ENCODE measurements around the gene MGMT. TPM values are rescaled to one million over a fixed set of nuclear protein-coding genes. Genes with fewer than 3 reads are reported as not detected.

MGMT gene
- total RNA-seq, 6 experiments from 2014 or later, result 8.9 to 18.0 (median 10.0) TPM

DNA sequence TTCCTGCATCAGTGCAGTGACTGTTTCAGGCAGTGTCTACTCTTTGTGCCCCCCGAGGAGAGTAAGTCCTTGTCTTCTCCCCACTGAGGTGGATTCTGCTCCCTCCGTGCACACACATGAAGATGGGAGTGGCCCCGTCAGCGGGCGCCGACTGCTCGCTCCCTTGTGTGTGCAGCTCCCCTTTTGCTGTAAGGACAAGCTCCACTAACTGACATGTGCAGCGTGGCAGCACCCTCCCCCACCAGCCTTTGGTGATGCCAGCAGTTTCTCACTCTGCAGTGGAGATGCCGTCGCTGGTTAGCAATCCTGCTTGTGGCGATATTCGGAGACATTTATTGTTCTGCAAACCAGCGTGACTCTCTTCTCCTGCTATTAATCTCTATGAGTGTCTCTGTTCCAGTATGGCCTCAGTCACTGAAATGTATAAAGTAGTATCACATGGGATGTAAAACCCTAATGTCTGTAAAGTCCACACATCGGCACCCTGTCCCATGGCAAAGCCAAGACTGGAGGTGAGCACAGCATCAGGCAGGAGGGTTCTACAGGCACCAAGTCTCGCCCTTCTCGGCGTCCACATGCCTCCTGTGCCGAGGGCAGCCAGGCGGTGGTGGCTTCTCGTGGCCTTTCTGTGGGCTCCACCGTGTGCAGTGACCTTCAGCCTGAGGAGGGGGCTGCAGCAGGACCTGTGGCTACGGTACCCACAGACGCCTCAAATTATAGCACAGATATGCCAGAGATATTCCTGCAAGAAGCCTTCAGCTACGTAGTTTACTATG is 294.3 kb downstream of the MGMT start:
- no peaks in the 10 kb centered on the region for H3K4me1 Mint-ChIP-seq (ENCODE audit: low read depth)
- no peak for DNase-seq
- peaks cover 33% of the 10 kb centered on the region for H3K9me3 Mint-ChIP-seq
- H3K4me3 Mint-ChIP-seq, result no peak overlapping the region
- H3K27ac Mint-ChIP-seq, result no peak overlapping the region
- H3K36me3 Mint-ChIP-seq (ENCODE audit: low read depth), result peaks cover 23% of the 10 kb centered on the region
- no peaks in the 10 kb centered on the region for H3K27me3 Mint-ChIP-seq (ENCODE audit: insufficient read depth)
- TF ChIP-seq, protein P1, sequence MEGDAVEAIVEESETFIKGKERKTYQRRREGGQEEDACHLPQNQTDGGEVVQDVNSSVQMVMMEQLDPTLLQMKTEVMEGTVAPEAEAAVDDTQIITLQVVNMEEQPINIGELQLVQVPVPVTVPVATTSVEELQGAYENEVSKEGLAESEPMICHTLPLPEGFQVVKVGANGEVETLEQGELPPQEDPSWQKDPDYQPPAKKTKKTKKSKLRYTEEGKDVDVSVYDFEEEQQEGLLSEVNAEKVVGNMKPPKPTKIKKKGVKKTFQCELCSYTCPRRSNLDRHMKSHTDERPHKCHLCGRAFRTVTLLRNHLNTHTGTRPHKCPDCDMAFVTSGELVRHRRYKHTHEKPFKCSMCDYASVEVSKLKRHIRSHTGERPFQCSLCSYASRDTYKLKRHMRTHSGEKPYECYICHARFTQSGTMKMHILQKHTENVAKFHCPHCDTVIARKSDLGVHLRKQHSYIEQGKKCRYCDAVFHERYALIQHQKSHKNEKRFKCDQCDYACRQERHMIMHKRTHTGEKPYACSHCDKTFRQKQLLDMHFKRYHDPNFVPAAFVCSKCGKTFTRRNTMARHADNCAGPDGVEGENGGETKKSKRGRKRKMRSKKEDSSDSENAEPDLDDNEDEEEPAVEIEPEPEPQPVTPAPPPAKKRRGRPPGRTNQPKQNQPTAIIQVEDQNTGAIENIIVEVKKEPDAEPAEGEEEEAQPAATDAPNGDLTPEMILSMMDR (IDR thresholded peaks at IDR 0.05), result no peak

DNA sequence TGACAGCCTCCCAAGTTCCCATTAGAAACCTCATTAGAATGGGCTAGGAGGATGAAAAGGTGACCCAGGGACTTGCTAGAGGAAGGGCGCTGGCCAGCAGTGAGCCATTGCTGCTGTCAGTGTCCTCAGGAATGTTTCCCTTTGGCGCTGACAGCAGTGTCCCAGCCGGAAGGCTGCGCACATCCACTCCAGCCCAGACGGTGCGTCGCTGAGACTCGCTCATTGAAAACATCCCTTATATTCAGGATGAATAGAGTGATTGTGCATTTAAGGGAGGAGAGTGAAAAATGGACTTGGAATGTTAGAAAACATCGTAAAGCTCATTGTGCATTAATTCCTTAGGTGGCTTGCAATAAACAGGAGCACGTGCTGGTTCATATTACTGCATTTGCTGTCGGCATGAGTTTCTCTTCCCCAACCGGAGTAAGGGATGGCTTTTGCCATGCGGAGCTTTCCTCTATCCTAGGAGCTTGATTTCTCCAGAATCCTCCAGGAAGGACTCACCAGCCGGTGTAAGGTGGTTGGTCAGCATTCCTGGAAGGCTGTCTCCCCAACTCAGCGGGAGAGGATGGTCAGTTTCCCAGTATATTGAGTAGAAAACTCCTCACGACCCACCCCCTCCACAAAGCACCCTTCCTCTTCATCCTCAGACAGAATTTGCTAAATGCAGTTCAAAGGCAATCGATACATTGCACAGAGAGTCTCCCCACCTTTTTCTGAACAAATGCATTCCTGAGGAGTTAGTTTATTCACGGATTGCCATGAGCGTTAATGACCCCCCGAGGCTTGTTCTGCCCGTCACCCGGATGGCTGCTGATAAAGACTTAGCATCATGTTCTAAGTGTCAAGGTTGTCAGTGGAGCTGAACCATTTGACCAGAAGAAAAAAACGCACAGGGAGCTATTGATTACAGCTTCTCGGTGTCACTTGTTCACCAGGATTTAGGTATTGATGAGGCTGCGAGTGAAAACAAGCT is 295.2 kb downstream of the MGMT start:
- peaks cover 38% of the 10 kb centered on the region for H3K9me3 Mint-ChIP-seq
- no peak for DNase-seq
- H3K27ac Mint-ChIP-seq, result no peak overlapping the region
- TF ChIP-seq, protein P1 (IDR thresholded peaks at IDR 0.05), result no peak
- no peak overlapping the region for H3K4me3 Mint-ChIP-seq
- H3K27me3 Mint-ChIP-seq (ENCODE audit: insufficient read depth), result no peaks in the 10 kb centered on the region
- peaks cover 23% of the 10 kb centered on the region for H3K36me3 Mint-ChIP-seq (ENCODE audit: low read depth)
- H3K4me1 Mint-ChIP-seq (ENCODE audit: low read depth), result no peaks in the 10 kb centered on the region

DNA sequence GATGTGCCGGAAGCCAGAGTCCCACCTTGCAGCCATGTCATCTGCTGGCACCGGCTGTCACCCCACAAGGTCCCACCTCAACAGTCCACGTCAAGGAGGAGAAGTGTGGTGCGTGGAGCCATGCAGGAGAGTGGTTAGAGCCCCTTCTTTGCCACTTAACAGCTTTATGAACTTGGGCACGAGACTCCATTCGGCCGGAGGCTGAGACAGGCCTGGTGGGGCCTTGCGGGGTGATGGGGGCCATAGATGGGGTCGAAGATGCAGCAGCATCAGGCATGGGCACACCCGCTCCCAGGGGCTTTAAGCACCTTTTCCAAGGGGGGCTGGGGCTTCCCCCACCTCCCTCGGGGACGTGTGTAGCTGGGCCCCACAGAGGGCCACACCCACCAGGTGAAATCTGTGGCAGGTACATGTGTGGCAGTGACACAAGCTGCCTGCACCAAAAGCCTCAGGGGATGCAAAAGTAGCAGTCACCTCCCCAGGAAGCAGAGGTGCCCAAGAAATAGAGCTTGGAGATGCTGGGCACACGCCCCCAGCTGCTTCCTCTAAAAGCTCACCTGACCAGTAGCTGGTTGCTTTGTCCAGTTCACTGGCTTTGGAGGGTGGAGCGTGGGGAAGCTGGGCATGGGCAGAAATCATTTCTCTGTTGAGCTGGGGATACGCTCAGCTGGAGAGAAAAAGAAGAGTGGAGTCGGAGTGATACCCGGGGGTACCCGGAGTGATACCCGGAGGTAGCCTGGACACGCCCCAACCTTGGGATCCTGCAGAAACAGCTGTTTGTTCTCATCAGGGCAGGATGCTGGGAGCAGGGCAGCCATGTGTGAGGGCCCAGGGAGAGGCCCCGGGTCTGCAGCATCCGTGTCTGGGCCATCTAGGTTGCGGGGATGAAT is 297.2 kb downstream of the MGMT start:
- Mint-ChIP-seq H3K9me3 (peaks cover 37% of the 10 kb centered on the region), H3K4me3 (no peak overlapping the region), H3K4me1 (ENCODE audit: low read depth) (no peaks in the 10 kb centered on the region), H3K36me3 (ENCODE audit: low read depth) (peaks cover 25% of the 10 kb centered on the region), H3K27ac (no peak overlapping the region), H3K27me3 (ENCODE audit: insufficient read depth) (no peaks in the 10 kb centered on the region)
- no peak for DNase-seq
- TF ChIP-seq, protein P1 (IDR thresholded peaks at IDR 0.05), result no peak

DNA sequence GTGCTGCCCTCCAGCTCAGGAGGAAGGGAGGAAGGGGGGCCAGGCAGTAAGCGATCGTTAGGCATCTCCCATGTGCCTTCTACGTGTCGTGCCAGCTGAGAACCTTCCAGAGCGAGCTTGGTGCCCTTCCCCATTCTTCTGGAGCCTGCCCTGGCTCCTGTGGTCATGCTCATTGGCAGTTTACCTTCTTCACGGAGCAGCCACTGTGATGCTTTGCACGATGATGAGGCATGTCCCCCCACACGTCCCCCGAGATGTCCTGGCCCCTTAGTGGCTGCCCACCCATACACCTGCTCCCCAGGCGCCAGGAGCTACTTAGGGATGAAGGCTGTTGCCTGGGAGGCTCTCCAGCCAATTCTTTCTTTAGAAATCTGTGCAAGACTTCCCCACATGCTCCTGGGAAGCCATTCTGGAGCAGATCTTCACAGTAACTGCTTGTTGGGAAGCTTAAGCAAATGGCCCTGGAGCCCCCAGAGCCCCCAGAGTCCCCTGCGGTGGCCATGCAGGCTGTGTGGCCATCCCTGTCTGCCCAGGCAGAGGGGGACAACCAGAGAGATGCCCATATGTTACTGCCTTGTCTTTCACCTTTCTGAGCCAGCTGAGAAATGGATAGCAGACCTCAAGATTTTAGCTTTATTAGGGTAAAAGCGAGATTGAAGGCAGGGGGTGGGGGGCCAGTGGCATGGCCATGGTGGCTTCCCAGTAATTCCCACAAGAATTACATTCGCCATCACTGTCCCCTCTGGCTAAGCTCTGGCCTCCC is 298.0 kb downstream of the MGMT start:
- no peak overlapping the region for H3K27ac Mint-ChIP-seq
- H3K27me3 Mint-ChIP-seq (ENCODE audit: insufficient read depth), result no peaks in the 10 kb centered on the region
- peaks cover 31% of the 10 kb centered on the region for H3K36me3 Mint-ChIP-seq (ENCODE audit: low read depth)
- H3K4me1 Mint-ChIP-seq (ENCODE audit: low read depth), result no peaks in the 10 kb centered on the region
- TF ChIP-seq, protein P1 (IDR thresholded peaks at IDR 0.05), result no peak
- H3K9me3 Mint-ChIP-seq, result peaks cover 44% of the 10 kb centered on the region
- DNase-seq, result no peak
- H3K4me3 Mint-ChIP-seq, result no peak overlapping the region

Measured in HFFc6 (cell line).